Muscle layer of colon (tissue), 2 donors: Measurements from ENCODE around the gene SLC25A29.

Experiments
- H3K27ac ChIP-seq: one replicate; pipeline ENCODE4 v1.7.0; 2013; ENCODE audit warnings: low read depth, mild to moderate bottlenecking, low read length, moderate library complexity
- H3K27me3 ChIP-seq, 2 donors: one replicate each; pipeline ENCODE4 v1.7.0; 2013; ENCODE audit warnings: low read length in 2 of 2, mild to moderate bottlenecking in 2 of 2; ENCODE audit not compliant: insufficient read depth in 2 of 2, control insufficient read depth in 1 of 2
- H3K36me3 ChIP-seq: one replicate; pipeline ENCODE4 v1.7.0; 2013; ENCODE audit warnings: mild to moderate bottlenecking, low read length; ENCODE audit not compliant: insufficient read depth
- H3K4me1 ChIP-seq: one replicate; pipeline ENCODE4 v1.7.0; 2013; ENCODE audit warnings: mild to moderate bottlenecking, low read length; ENCODE audit not compliant: insufficient read depth
- H3K4me3 ChIP-seq, 2 donors: one replicate each; pipeline ENCODE4 v1.7.0; 2013; ENCODE audit warnings: low read length in 2 of 2, low read depth in 1 of 2, mild to moderate bottlenecking in 1 of 2, moderate library complexity in 1 of 2
- H3K9ac ChIP-seq: one replicate; pipeline ENCODE4 v1.7.0; 2013; ENCODE audit warnings: low read length
- H3K9me3 ChIP-seq: one replicate; pipeline ENCODE4 v1.7.0; 2013; ENCODE audit warnings: mild to moderate bottlenecking, low read length
- donor health status: abdominal sarcoma.
- donor health status: Adenocarcinoma of cecum.

The SLC25A29 gene

GRCh38 chr14:100281286-100282082 lies 24.8 kb downstream of the SLC25A29 start:
- Histone ChIP-seq H3K36me3 (no peaks in the 10 kb centered on the region), H3K4me1 (peaks cover 13% of the 10 kb centered on the region), H3K9me3 (no peaks in the 10 kb centered on the region), H3K9ac (no peak overlapping the region), H3K27ac (no peak overlapping the region), H3K4me3 (no peak overlapping the region), H3K27me3 (no peaks in the 10 kb centered on the region)

GRCh38 chr14:100279563-100279962 lies 26.7 kb downstream of the SLC25A29 start:
- H3K4me3 ChIP-seq = no peak overlapping the region
- H3K27me3 ChIP-seq = no peaks in the 10 kb centered on the region
- H3K9me3 ChIP-seq = no peaks in the 10 kb centered on the region
- H3K4me1 ChIP-seq = peaks cover 19% of the 10 kb centered on the region
- no peak overlapping the region for H3K9ac ChIP-seq
- H3K36me3 ChIP-seq = no peaks in the 10 kb centered on the region
- H3K27ac ChIP-seq = no peak overlapping the region

GRCh38 chr14:100279133-100279532 lies 27.1 kb downstream of the SLC25A29 start:
- Histone ChIP-seq H3K4me1 (peaks cover 19% of the 10 kb centered on the region), H3K27ac (no peak overlapping the region), H3K4me3 (no peak overlapping the region), H3K9me3 (no peaks in the 10 kb centered on the region), H3K27me3 (no peaks in the 10 kb centered on the region), H3K9ac (no peak overlapping the region), H3K36me3 (no peaks in the 10 kb centered on the region)

DNA sequence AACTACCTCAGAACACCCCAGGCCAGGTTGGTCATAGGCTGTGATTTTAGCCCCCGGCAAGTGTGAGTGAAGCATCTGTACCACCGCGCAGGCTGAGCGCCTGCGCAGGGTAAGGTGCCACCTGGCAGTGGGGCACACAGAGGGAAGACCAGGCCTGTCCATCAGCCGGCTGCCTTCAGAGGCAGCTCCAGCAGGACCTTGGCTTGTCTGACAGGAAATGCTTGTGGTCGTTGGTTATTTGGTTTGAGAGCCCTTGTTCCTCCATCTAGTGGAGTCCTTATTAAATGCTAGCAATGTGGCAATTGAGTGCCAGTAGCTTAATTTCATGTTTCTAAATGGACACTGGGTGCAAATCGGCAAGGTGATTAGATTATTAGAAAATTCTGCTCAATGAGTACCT lies 27.5 kb downstream of the SLC25A29 start:
- Histone ChIP-seq H3K27me3 (no peaks in the 10 kb centered on the region), H3K9me3 (no peaks in the 10 kb centered on the region), H3K4me1 (peaks cover 19% of the 10 kb centered on the region), H3K27ac (no peak overlapping the region), H3K4me3 (no peak overlapping the region), H3K36me3 (no peaks in the 10 kb centered on the region), H3K9ac (no peak overlapping the region)

DNA sequence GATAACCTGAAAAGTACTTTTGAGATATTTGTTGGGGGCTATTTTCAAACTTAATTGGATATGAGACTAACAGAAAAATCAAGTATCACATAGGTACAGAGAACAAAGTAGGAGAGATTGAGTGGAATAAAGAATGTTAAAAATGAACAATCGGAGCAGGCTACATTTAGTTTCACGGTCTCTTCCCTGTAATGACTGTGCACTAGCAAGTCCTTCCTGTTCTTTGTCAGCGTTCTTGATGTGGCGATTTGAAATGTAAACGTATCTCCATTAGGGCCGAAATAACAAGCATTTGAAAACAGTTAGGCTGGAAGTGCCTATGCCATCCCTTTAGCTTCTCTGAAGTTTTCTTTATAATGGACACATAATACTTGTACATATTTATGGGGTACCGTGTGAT lies 31.0 kb downstream of the SLC25A29 start:
- Histone ChIP-seq H3K4me1 (peaks cover 16% of the 10 kb centered on the region), H3K27me3 (no peaks in the 10 kb centered on the region), H3K27ac (no peak overlapping the region), H3K4me3 (no peak overlapping the region), H3K36me3 (no peaks in the 10 kb centered on the region), H3K9ac (no peak overlapping the region), H3K9me3 (no peaks in the 10 kb centered on the region)

DNA sequence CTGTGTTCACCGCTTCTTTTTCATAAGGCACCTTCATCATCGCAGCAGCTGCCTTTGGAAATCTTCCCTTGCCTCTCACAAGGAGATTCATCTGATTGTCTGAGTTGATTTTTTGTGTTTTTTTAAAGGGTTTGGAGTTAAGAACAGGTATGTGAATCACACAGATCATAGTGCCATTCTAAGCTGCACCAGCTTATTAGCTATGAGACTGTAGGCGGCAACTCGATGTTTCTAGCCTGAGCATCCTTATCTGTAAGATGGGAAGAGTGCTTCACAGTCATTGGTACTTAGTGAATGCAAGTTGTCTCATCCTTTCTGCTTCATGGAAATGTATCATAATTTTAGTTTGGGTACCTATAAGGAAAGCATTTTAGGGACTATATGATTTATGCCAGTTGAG lies 32.0 kb downstream of the SLC25A29 start:
- no peaks in the 10 kb centered on the region for H3K27me3 ChIP-seq
- H3K4me3 ChIP-seq = no peak overlapping the region
- H3K27ac ChIP-seq = no peak overlapping the region
- no peaks in the 10 kb centered on the region for H3K9me3 ChIP-seq
- H3K36me3 ChIP-seq = no peaks in the 10 kb centered on the region
- H3K4me1 ChIP-seq = peaks cover 18% of the 10 kb centered on the region
- H3K9ac ChIP-seq = no peak overlapping the region

- H3K9ac ChIP-seq = no peak overlapping the region
- H3K36me3 ChIP-seq = no peaks in the 10 kb centered on the region
- no peaks in the 10 kb centered on the region for H3K9me3 ChIP-seq
- H3K4me1 ChIP-seq = peaks cover 20% of the 10 kb centered on the region
- no peak overlapping the region for H3K4me3 ChIP-seq
- H3K27ac ChIP-seq = no peak overlapping the region
- H3K27me3 ChIP-seq = no peaks in the 10 kb centered on the region
Observed at GRCh38 chr14:100271247-100271939, 34.9 kb downstream of the SLC25A29 start.

DNA sequence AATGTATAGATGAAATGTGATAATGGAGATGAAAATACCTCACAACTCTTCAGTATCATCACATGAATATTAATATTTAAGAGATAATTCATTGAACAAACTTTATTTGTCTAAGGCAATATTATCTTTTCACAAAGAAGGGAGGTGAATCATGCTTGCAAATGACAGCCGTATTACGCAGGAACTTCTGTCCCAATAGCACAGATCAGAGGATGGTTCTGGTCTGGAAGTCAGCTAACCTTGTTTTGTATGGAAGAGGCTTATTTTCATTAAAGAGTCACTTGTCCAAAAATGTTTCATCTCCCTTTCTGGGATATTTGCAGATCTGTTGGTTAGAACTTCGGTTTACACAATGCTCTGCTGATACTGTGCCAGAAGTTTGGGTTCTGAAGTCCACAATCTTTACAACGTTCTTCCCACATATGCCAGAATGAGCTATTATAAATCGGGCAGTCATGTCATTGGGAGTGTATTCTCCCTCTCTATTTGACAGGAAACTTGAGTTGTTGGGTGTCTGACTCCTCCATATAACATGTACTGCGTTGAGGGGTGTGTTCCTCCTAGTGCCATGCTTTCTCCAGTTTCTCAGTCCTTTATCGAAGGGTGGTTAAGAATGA lies 37.5 kb downstream of the SLC25A29 start:
- Histone ChIP-seq H3K27me3 (no peaks in the 10 kb centered on the region), H3K4me3 (no peak overlapping the region), H3K36me3 (peaks cover 9% of the 10 kb centered on the region), H3K9me3 (no peaks in the 10 kb centered on the region), H3K27ac (no peak overlapping the region), H3K4me1 (peaks cover 13% of the 10 kb centered on the region), H3K9ac (no peak overlapping the region)

DNA sequence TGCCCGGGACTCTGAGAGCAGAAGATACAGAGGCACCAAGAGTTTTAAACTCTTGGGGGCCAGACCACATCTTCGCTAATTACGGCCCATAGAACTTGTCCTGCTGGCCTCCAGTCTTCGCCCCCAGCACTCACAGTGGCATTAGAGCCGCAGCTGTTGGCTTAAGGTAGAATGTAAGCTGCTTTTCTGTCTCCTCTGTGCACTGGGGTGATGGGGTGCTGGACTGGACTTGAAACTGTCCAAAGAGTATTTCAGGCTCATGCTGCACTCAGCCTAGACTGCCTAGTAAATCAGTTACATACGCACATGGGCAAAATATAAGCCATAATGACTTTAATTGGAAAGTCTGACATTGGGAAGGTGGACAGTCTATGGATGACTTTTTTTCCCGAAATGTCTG lies 38.3 kb downstream of the SLC25A29 start:
- Histone ChIP-seq H3K36me3 (peaks cover 16% of the 10 kb centered on the region), H3K27me3 (no peaks in the 10 kb centered on the region), H3K27ac (no peak overlapping the region), H3K4me1 (peaks cover 13% of the 10 kb centered on the region), H3K9ac (no peak overlapping the region), H3K9me3 (no peaks in the 10 kb centered on the region), H3K4me3 (no peak overlapping the region)

DNA sequence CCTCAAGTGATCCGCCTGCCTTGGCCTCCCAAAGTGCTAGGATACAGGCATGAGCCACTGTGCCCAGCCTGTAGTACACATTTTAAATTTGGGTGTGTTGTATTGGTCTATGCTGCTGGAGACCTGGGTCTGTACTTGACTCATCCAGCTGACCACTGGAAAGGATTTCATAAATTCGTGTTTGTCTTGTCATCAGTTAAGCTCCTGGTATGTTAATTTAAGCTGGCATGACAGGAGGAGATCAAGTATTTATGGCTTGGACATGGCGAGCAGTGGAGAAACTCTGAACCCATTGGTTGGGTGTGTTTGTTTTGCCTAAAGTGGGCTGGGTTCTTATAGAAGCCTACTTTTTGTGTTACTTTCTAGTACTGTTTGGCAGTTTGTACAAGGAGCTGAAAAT lies 43.1 kb downstream of the SLC25A29 start:
- no peak overlapping the region for H3K9ac ChIP-seq
- peaks cover 18% of the 10 kb centered on the region for H3K36me3 ChIP-seq
- no peaks in the 10 kb centered on the region for H3K27me3 ChIP-seq
- no peak overlapping the region for H3K27ac ChIP-seq
- no peaks in the 10 kb centered on the region for H3K9me3 ChIP-seq
- H3K4me1 ChIP-seq = peaks cover 15% of the 10 kb centered on the region
- H3K4me3 ChIP-seq = no peak overlapping the region

DNA sequence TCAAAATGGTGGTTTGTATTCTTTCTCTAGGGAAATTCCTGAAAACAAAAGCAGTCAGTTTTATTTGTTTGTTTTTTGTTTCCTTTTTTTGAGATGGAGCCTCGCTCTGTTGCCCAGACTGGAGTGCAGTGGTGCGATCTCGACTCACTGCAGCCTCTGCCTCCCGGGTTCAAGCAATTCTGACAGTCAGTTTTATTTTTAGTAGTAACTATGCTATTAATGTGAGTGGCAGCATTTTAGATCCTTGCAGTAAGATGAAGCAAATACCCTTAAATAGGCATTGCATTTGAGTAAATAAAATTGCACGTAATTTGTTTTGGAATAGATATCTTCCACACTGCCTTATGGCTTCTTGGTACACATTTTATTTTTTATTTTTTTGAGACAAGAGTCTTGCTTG lies 43.7 kb downstream of the SLC25A29 start:
- H3K27ac ChIP-seq = no peak overlapping the region

More for the DNA sequence above, 43.7 kb downstream of the SLC25A29 start:
- peaks cover 18% of the 10 kb centered on the region for H3K36me3 ChIP-seq
- H3K4me3 ChIP-seq = no peak overlapping the region
- peaks cover 12% of the 10 kb centered on the region for H3K4me1 ChIP-seq
- H3K9me3 ChIP-seq = no peaks in the 10 kb centered on the region
- H3K9ac ChIP-seq = no peak overlapping the region
- no peaks in the 10 kb centered on the region for H3K27me3 ChIP-seq
